ENCODE results near the gene STAT5B. TPM values are rescaled to one million over a fixed set of nuclear protein-coding genes. Genes with fewer than 3 reads are reported as not detected.
"Not testable (repeated sequence)": the region's sequence is repeated elsewhere in the genome, so short reads cannot be mapped to it uniquely, and the experiment has no call there.

The STAT5B gene
- total RNA-seq, 4 donors from 2014 or later = 52.7 to 105 (median 57.6) TPM

GRCh38 chr17:42224651-42225050 lies 51.5 kb downstream of the STAT5B start:
- peaks cover 12% of the 10 kb centered on the region for H3K4me1 ChIP-seq
- TF ChIP-seq POLR2AphosphoS5 (IDR thresholded peaks at IDR 0.05) = no peak
- no peak for TF ChIP-seq CTCF (IDR thresholded peaks at IDR 0.05)
- H3K4me3 ChIP-seq = no peak overlapping the region
- DNase-seq (ENCODE audit: low spot score in 2 of 2) = no peak
- no peak overlapping the region for H3K27ac ChIP-seq
- H3K27me3 ChIP-seq = no peaks in the 10 kb centered on the region
- no peaks in the 10 kb centered on the region for H3K9me3 ChIP-seq
- 98% methylated on average over 6 of the region's 6 CpGs for whole genome bisulfite sequencing
- H3K36me3 ChIP-seq = peaks cover 63% of the 10 kb centered on the region

GRCh38 chr17:42221886-42222745 lies 54.1 kb downstream of the STAT5B start:
- Histone ChIP-seq H3K36me3 (peaks cover 72% of the 10 kb centered on the region), H3K27ac (no peak overlapping the region), H3K4me1 (no peaks in the 10 kb centered on the region), H3K4me3 (no peak overlapping the region), H3K27me3 (no peaks in the 10 kb centered on the region), H3K9me3 (no peaks in the 10 kb centered on the region)
- TF ChIP-seq EP300 (IDR thresholded peaks at IDR 0.05) = no peak
- TF ChIP-seq CTCF (IDR thresholded peaks at IDR 0.05) = peak; percentile 20 to 44
- whole genome bisulfite sequencing = 53% methylated on average over 3 of the region's 3 CpGs
- DNase-seq (ENCODE audit: low spot score in 2 of 2) = no peak

- no CpG with 5 or more reads among the region's 17 CpGs for WGBS
- H3K27ac ChIP-seq; H3K4me3 ChIP-seq; DNase-seq (ENCODE audit: low spot score in 2 of 2); H3K4me1 ChIP-seq; H3K9me3 ChIP-seq; H3K27me3 ChIP-seq: not testable (repeated sequence)
- peaks cover 82% of the 10 kb centered on the region for H3K36me3 ChIP-seq
Observed at GRCh38 chr17:42219280-42219679, 56.9 kb downstream of the STAT5B start.

GRCh38 chr17:42214156-42214555 lies 62.0 kb downstream of the STAT5B start:
- Histone ChIP-seq H3K36me3 (peaks cover 89% of the 10 kb centered on the region), H3K4me1 (peaks cover 11% of the 10 kb centered on the region), H3K9me3 (no peaks in the 10 kb centered on the region), H3K27ac (no peak overlapping the region), H3K27me3 (no peaks in the 10 kb centered on the region), H3K4me3 (no peak overlapping the region)
- WGBS = 92% methylated on average over 2 of the region's 2 CpGs
- DNase-seq (ENCODE audit: low spot score in 2 of 2) = no peak
- no peak for TF ChIP-seq POLR2AphosphoS5 (IDR thresholded peaks at IDR 0.05)

- TF ChIP-seq POLR2AphosphoS5 (IDR thresholded peaks at IDR 0.05) = no peak
- TF ChIP-seq EP300 (IDR thresholded peaks at IDR 0.05) = no peak
- TF ChIP-seq CTCF (IDR thresholded peaks at IDR 0.05) = no peak
- no peak for TF ChIP-seq POLR2A (IDR thresholded peaks at IDR 0.05)
- H3K27ac ChIP-seq = peak overlapping the region; percentile 56
- H3K27me3 ChIP-seq = no peaks in the 10 kb centered on the region
- DNase-seq (ENCODE audit: low spot score in 2 of 2) = no peak
- H3K9me3 ChIP-seq = no peaks in the 10 kb centered on the region
- H3K4me3 ChIP-seq = no peak overlapping the region
- WGBS = 80% methylated on average over 7 of the region's 7 CpGs
- H3K4me1 ChIP-seq = peaks cover 11% of the 10 kb centered on the region
- peaks cover 90% of the 10 kb centered on the region for H3K36me3 ChIP-seq
Observed at GRCh38 chr17:42212382-42212781, 63.8 kb downstream of the STAT5B start.

GRCh38 chr17:42211921-42212341 lies 64.3 kb downstream of the STAT5B start:
- peak in 1 of 2 donors; percentile 82 for DNase-seq (ENCODE audit: low spot score in 2 of 2)
- WGBS = 41% methylated on average over 6 of the region's 9 CpGs
- peaks cover 90% of the 10 kb centered on the region for H3K36me3 ChIP-seq
- H3K9me3 ChIP-seq, H3K27me3 ChIP-seq, H3K4me3 ChIP-seq: not testable (repeated sequence)
- H3K27ac ChIP-seq = peak overlapping the region; percentile 56
- H3K4me1 ChIP-seq = peaks cover 11% of the 10 kb centered on the region

- 86% methylated on average over 6 of the region's 6 CpGs for WGBS
- no peaks in the 10 kb centered on the region for H3K9me3 ChIP-seq
- H3K27me3 ChIP-seq = no peaks in the 10 kb centered on the region
- no peak overlapping the region for H3K27ac ChIP-seq
- no peak for DNase-seq (ENCODE audit: low spot score in 2 of 2)
- TF ChIP-seq POLR2A (IDR thresholded peaks at IDR 0.05) = no peak
- TF ChIP-seq POLR2AphosphoS5 (IDR thresholded peaks at IDR 0.05) = no peak
- no peak for TF ChIP-seq EP300 (IDR thresholded peaks at IDR 0.05)
- no peak for TF ChIP-seq CTCF (IDR thresholded peaks at IDR 0.05)
- H3K36me3 ChIP-seq = peaks cover 90% of the 10 kb centered on the region
- H3K4me1 ChIP-seq = peaks cover 11% of the 10 kb centered on the region
- no peak overlapping the region for H3K4me3 ChIP-seq
Observed at GRCh38 chr17:42210046-42210445, 66.1 kb downstream of the STAT5B start.

- not testable (repeated sequence) for H3K4me3 ChIP-seq; H3K27me3 ChIP-seq; H3K4me1 ChIP-seq; DNase-seq (ENCODE audit: low spot score in 2 of 2); H3K27ac ChIP-seq; H3K9me3 ChIP-seq
- H3K36me3 ChIP-seq = peaks cover 97% of the 10 kb centered on the region
- 81% methylated on average over 8 of the region's 8 CpGs for WGBS
Observed at GRCh38 chr17:42206153-42206612, 70.0 kb downstream of the STAT5B start.

All from suprapubic skin (tissue), 4 donors.